Karpas-422 (cell line): Measurements from ENCODE around the gene VWCE. TPM values are rescaled to one million over a fixed set of nuclear protein-coding genes. Genes with fewer than 3 reads are reported as not detected.

Source experiments
- DNase-seq: peaks from one replicate; pipeline ENCODE4 v3.0.0-alpha.2; 2015
- H2AFZ ChIP-seq: fragments of 200-600 bp; sonication (generic); 2 replicates; pipeline ENCODE4 v1.6.1; 2014; ENCODE audit warnings: antibody characterized with exemption, low read length, mixed read lengths
- H3K27ac ChIP-seq: fragments of 200-600 bp; sonication (generic); 2 replicates; pipeline ENCODE4 v1.5.1; 2014; ENCODE audit warnings: mild to moderate bottlenecking, low read length, moderate library complexity
- H3K27me3 ChIP-seq: fragments of 200-600 bp; sonication (generic); 2 replicates; pipeline ENCODE4 v1.6.1; 2014; ENCODE audit warnings: low read length, mixed read lengths
- H3K36me3 ChIP-seq: fragments of 200-600 bp; sonication (generic); 2 replicates; pipeline ENCODE4 v1.6.1; 2014; ENCODE audit warnings: low read length, mixed read lengths; ENCODE audit not compliant: insufficient read depth
- H3K4me1 ChIP-seq: fragments of 200-600 bp; sonication (generic); 2 replicates; pipeline ENCODE4 v1.6.1; 2014; ENCODE audit warnings: mild to moderate bottlenecking, low read length, mixed read lengths
- H3K4me2 ChIP-seq: fragments of 200-600 bp; sonication (generic); 2 replicates; pipeline ENCODE4 v1.6.1; 2014; ENCODE audit warnings: low read length, low read depth, mild to moderate bottlenecking; ENCODE audit not compliant: poor library complexity, severe bottlenecking
- H3K4me3 ChIP-seq: fragments of 200-600 bp; sonication (generic); 2 replicates; pipeline ENCODE4 v1.5.1; 2014; ENCODE audit warnings: mild to moderate bottlenecking, antibody characterized with exemption, low read length, mixed read lengths
- H3K79me2 ChIP-seq: fragments of 200-600 bp; sonication (generic); 2 replicates; pipeline ENCODE4 v1.6.1; 2014; ENCODE audit warnings: mild to moderate bottlenecking, low read length, mixed read lengths
- H3K9ac ChIP-seq: fragments of 200-600 bp; sonication (generic); 2 replicates; pipeline ENCODE4 v1.6.0; 2014; ENCODE audit warnings: low read length
- H3K9me2 ChIP-seq: fragments of 200-600 bp; sonication (generic), shearing (Covaris generic); replicated peaks from 2 replicates; pipeline ENCODE4 v1.6.0; 2014; ENCODE audit warnings: mild to moderate bottlenecking, low read length, moderate library complexity; ENCODE audit not compliant: insufficient read depth
- H3K9me3 ChIP-seq: fragments of 300-700, 200-600 bp; sonication (generic); 2 replicates; pipeline ENCODE4 v1.6.1; 2014; ENCODE audit warnings: low read length, mixed read lengths
- H4K20me1 ChIP-seq: fragments of 200-600 bp; sonication (generic); 2 replicates; pipeline ENCODE4 v1.6.1; 2014; ENCODE audit warnings: mild to moderate bottlenecking, antibody characterized with exemption, low read length, low read depth; ENCODE audit not compliant: insufficient read depth
- total RNA-seq: library from RNA; depleted of rRNA; stranded (reverse); fragments of >200 nt; shearing (Covaris generic); gene quantifications from 2 replicates; pipeline ENCODE4 v1.2.3, GENCODE V29; 2014; ENCODE audit warnings: low replicate concordance; rRNA removed

The VWCE gene
- total RNA-seq = 0.07 and 0.32 TPM in 2 replicates

- H3K27me3 ChIP-seq = no peaks in the 10 kb centered on the region
- H2AFZ ChIP-seq = peak within 1 kb of the TSS; percentile 92
- H3K9me3 ChIP-seq = no peaks in the 10 kb centered on the region
- peak within 1 kb of the TSS; percentile 73 for H3K4me3 ChIP-seq
- no peaks in the 10 kb centered on the region for H3K36me3 ChIP-seq
- peak within 1 kb of the TSS; percentile 75 for H3K9ac ChIP-seq
- no peaks in the 10 kb centered on the region for H3K9me2 ChIP-seq
- DNase-seq = peak; percentile 90
- H3K4me1 ChIP-seq = peaks cover 15% of the 10 kb centered on the region
- H4K20me1 ChIP-seq = no peaks in the 10 kb centered on the region
- peak within 1 kb of the TSS; percentile 87 for H3K4me2 ChIP-seq
- no peak within 1 kb of the TSS for H3K27ac ChIP-seq
- no peaks in the 10 kb centered on the region for H3K79me2 ChIP-seq
Measured at GRCh38 chr11:61294717-61295595, at the start of gene VWCE. TSS of gene VWCE (minus strand) at chr11:61295316. CDS start at chr11:61295037, 279 bp downstream.

GRCh38 chr11:61343792-61344745 lies 49.0 kb upstream of the VWCE start:
- Histone ChIP-seq H3K9ac (no peak overlapping the region), H3K36me3 (peaks cover 5% of the 10 kb centered on the region; the same call in 1 of the 2 replicates), H4K20me1 (no peaks in the 10 kb centered on the region), H3K4me2 (no peak overlapping the region), H3K27ac (no peak overlapping the region), H3K9me2 (no peaks in the 10 kb centered on the region), H2AFZ (no peak overlapping the region), H3K9me3 (no peaks in the 10 kb centered on the region), H3K27me3 (no peaks in the 10 kb centered on the region), H3K79me2 (no peaks in the 10 kb centered on the region), H3K4me3 (no peak overlapping the region), H3K4me1 (no peaks in the 10 kb centered on the region)
- no peak for DNase-seq

DNA sequence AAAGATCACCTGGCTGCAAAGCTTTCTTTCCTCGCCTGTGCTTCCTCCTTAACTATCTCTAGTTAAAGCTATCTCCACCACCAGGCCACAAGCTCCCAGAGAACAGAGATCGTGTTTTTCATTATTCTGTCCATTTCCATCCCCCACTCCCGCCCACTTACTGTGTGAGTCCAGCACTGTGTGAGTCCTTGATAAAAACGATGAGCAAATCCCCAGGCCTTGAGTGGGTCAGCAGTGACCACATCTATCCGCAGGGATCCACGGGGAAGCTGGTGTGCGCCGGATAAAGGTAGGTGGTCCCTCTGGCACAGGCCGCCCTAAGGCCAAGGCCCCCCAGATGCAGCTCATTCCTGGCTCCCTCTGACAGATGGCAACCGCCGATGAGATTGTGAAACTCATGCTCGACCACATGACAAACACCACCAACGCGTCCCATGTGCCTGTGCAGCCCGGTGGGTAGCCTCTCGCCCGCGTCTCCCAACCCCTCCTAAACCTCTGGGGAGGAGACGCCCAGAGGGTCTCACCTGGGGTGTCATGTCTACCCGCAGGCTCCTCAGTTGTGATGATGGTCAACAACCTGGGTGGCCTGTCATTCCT lies 47.2 kb upstream of the VWCE start:
- Histone ChIP-seq H3K79me2 (no peaks in the 10 kb centered on the region), H3K36me3 (peaks cover 5% of the 10 kb centered on the region), H4K20me1 (no peaks in the 10 kb centered on the region), H3K27ac (no peak overlapping the region), H3K4me2 (no peak overlapping the region), H2AFZ (no peak overlapping the region), H3K27me3 (no peaks in the 10 kb centered on the region), H3K9me3 (no peaks in the 10 kb centered on the region), H3K9me2 (no peaks in the 10 kb centered on the region), H3K4me1 (no peaks in the 10 kb centered on the region), H3K4me3 (no peak overlapping the region), H3K9ac (no peak overlapping the region)
- no peak for DNase-seq

DNA sequence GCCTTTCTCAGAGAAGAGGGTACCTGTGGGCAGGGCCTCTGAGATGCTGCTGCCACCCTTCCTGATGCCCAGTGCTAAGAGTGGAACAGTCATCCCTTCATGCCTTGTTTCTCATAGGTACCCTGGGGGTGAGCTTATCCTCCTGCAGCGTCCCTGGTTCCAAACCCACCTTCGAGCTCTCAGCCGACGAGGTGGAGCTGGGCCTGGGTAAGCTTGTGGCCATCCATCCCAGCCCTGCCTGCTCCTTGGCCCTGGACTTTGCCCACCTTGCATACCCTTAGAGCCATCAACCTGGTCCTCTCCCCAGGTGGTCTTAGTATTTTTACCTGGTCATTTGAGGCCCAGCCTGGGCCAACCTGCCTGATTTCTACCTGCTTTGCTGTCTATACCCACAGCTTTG lies 46.6 kb upstream of the VWCE start:
- H3K79me2 ChIP-seq = no peaks in the 10 kb centered on the region
- H3K9ac ChIP-seq = no peak overlapping the region

DNA sequence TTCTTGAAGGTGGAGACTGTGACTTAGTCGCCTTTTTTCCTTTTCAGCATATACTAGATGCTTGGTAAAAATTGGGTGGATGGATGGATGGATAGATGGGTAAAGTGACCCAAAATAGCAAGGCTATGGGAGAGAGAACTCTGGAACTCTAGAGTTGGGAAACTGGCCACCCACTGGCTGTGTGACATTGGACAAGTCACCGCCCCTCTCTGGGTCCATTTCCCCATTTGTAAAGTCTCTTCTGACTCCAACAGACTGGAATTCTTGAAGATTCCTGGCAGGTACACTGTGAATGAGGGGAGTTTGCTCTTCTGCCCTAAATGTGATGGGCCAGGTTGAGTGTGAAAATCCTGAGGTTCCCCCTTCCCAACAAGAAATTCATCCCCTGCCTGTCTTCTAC lies 45.9 kb upstream of the VWCE start:
- Histone ChIP-seq H3K4me2 (no peak overlapping the region), H3K36me3 (peaks cover 5% of the 10 kb centered on the region), H3K4me3 (no peak overlapping the region), H3K9me3 (no peaks in the 10 kb centered on the region), H3K27me3 (no peaks in the 10 kb centered on the region), H3K9ac (no peak overlapping the region), H3K27ac (no peak overlapping the region), H3K4me1 (peaks cover 6% of the 10 kb centered on the region), H2AFZ (no peak overlapping the region), H3K79me2 (no peaks in the 10 kb centered on the region), H4K20me1 (no peaks in the 10 kb centered on the region), H3K9me2 (no peaks in the 10 kb centered on the region)
- no peak for DNase-seq

More for the DNA sequence above, 46.6 kb upstream of the VWCE start:
- DNase-seq = no peak
- Histone ChIP-seq H3K4me3 (no peak overlapping the region), H4K20me1 (no peaks in the 10 kb centered on the region), H3K4me2 (no peak overlapping the region), H3K9me2 (no peaks in the 10 kb centered on the region), H3K9me3 (no peaks in the 10 kb centered on the region), H3K4me1 (no peaks in the 10 kb centered on the region; the same call in 1 of the 2 replicates), H2AFZ (no peak overlapping the region), H3K36me3 (peaks cover 5% of the 10 kb centered on the region), H3K27me3 (no peaks in the 10 kb centered on the region), H3K27ac (no peak overlapping the region)

DNA sequence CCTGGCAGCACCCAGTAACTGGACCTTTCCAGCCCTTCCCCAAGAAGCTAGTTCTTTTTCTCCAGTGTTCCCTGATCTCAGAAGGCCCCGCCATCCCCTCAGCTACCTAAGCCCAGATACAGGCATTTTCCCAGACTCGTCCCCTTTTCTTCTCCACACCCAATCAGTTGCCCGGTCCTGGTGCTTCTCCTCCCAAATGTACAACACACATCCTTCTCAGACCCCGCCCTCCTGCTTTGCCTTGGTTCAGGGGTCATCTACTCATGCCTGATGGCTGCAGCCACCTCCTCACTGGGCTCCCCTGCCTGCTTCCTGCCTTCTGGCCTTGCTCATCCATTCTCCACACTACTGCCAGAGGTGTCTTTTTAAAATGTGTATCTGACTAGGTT lies 44.4 kb upstream of the VWCE start:
- Histone ChIP-seq H3K27ac (no peak overlapping the region), H3K9ac (no peak overlapping the region), H3K79me2 (peaks cover 5% of the 10 kb centered on the region; the same call in 1 of the 2 replicates), H2AFZ (no peak overlapping the region), H3K27me3 (no peaks in the 10 kb centered on the region), H4K20me1 (no peaks in the 10 kb centered on the region), H3K36me3 (peaks cover 5% of the 10 kb centered on the region), H3K9me3 (no peaks in the 10 kb centered on the region), H3K4me1 (peaks cover 20% of the 10 kb centered on the region), H3K4me2 (no peak overlapping the region), H3K9me2 (no peaks in the 10 kb centered on the region), H3K4me3 (no peak overlapping the region)
- no peak for DNase-seq

- no peak overlapping the region for H3K4me2 ChIP-seq
- H3K9ac ChIP-seq = no peak overlapping the region
- peaks cover 5% of the 10 kb centered on the region for H3K36me3 ChIP-seq
- no peak overlapping the region for H3K4me3 ChIP-seq
- H3K9me3 ChIP-seq = no peaks in the 10 kb centered on the region
- no peak for DNase-seq
- H3K27me3 ChIP-seq = no peaks in the 10 kb centered on the region
- no peak overlapping the region for H3K27ac ChIP-seq
- H4K20me1 ChIP-seq = no peaks in the 10 kb centered on the region
- no peak overlapping the region for H2AFZ ChIP-seq
- peaks cover 9% of the 10 kb centered on the region for H3K79me2 ChIP-seq
- H3K4me1 ChIP-seq = peaks cover 25% of the 10 kb centered on the region
- H3K9me2 ChIP-seq = no peaks in the 10 kb centered on the region
Measured at GRCh38 chr11:61338783-61339489, 43.8 kb upstream of the VWCE start.
